Measurements from ENCODE around the gene UTS2B.

UTS2B gene

GRCh38 chr3:191329654-191330529 lies at the start of gene UTS2B:
TSS of gene UTS2B (minus strand) at chr3:191330526. CDS start at chr3:191282189, 48,337 bp downstream.
- no peak for DNase-seq

- no peak for DNase-seq
Measured at GRCh38 chr3:191380001-191380400, 49.7 kb upstream of the UTS2B start.

- DNase-seq, result no peak
Measured at GRCh38 chr3:191379446-191379845, 49.1 kb upstream of the UTS2B start.

- no peak for DNase-seq
Measured at GRCh38 chr3:191378142-191378812, 48.0 kb upstream of the UTS2B start.

GRCh38 chr3:191376516-191377141 lies 46.3 kb upstream of the UTS2B start:
- no peak for DNase-seq

- no peak for DNase-seq
Measured at GRCh38 chr3:191373327-191373726, 43.0 kb upstream of the UTS2B start.

- DNase-seq, result no peak
Measured at GRCh38 chr3:191372122-191372521, 41.8 kb upstream of the UTS2B start.

- DNase-seq, result no peak
Measured at GRCh38 chr3:191369616-191370010, 39.3 kb upstream of the UTS2B start.

- DNase-seq, result no peak
Measured at GRCh38 chr3:191368755-191369615, 38.7 kb upstream of the UTS2B start.

GRCh38 chr3:191366675-191367074 lies 36.3 kb upstream of the UTS2B start:
- no peak for DNase-seq

GRCh38 chr3:191363221-191363620 lies 32.9 kb upstream of the UTS2B start:
- no peak for DNase-seq

GRCh38 chr3:191362524-191363090 lies 32.3 kb upstream of the UTS2B start:
- no peak for DNase-seq

GRCh38 chr3:191362037-191362436 lies 31.7 kb upstream of the UTS2B start:
- DNase-seq, result no peak

GRCh38 chr3:191361456-191361855 lies 31.1 kb upstream of the UTS2B start:
- no peak for DNase-seq

- DNase-seq, result no peak
Measured at GRCh38 chr3:191360620-191361019, 30.3 kb upstream of the UTS2B start.

GRCh38 chr3:191358929-191359328 lies 28.6 kb upstream of the UTS2B start:
- DNase-seq, result no peak

GRCh38 chr3:191357909-191358308 lies 27.6 kb upstream of the UTS2B start:
- DNase-seq, result no peak

GRCh38 chr3:191356631-191357439 lies 26.5 kb upstream of the UTS2B start:
- DNase-seq, result no peak

- DNase-seq, result no peak
Measured at GRCh38 chr3:191355406-191355805, 25.1 kb upstream of the UTS2B start.

GRCh38 chr3:191353022-191353777 lies 22.9 kb upstream of the UTS2B start:
- no peak for DNase-seq

GRCh38 chr3:191352014-191352413 lies 21.7 kb upstream of the UTS2B start:
- no peak for DNase-seq

All from GDM1 (cell line).